8988T (cell line): ENCODE results near the gene APOB.

Source experiments
- DNase-seq: peaks from one replicate; pipeline ENCODE4 v3.0.0; 2011

APOB gene

GRCh38 chr2:21044694-21045371 lies 960 bp upstream of the APOB start:
- no peak for DNase-seq

GRCh38 chr2:21042958-21043743 lies 722 bp downstream of the APOB start:
- peak; percentile 54 for DNase-seq

- no peak for DNase-seq
Observed at GRCh38 chr2:21042708-21042957, 1.2 kb downstream of the APOB start.

GRCh38 chr2:21041943-21042707 lies 1.7 kb downstream of the APOB start:
- DNase-seq = no peak

GRCh38 chr2:21041462-21041861 lies 2.4 kb downstream of the APOB start:
- DNase-seq = no peak

GRCh38 chr2:21040468-21041377 lies 3.1 kb downstream of the APOB start:
- DNase-seq = no peak

GRCh38 chr2:21039979-21040467 lies 3.9 kb downstream of the APOB start:
- DNase-seq = no peak

- DNase-seq = no peak
Observed at GRCh38 chr2:21039080-21039556, 4.8 kb downstream of the APOB start.

- no peak for DNase-seq
Observed at GRCh38 chr2:21038403-21039073, 5.3 kb downstream of the APOB start.

GRCh38 chr2:21037671-21038108 lies 6.2 kb downstream of the APOB start:
- DNase-seq = no peak

- no peak for DNase-seq
Observed at GRCh38 chr2:21036708-21037670, 6.9 kb downstream of the APOB start.

GRCh38 chr2:21035974-21036707 lies 7.7 kb downstream of the APOB start:
- no peak for DNase-seq

GRCh38 chr2:21035282-21035973 lies 8.4 kb downstream of the APOB start:
- no peak for DNase-seq

GRCh38 chr2:21034972-21035279 lies 8.9 kb downstream of the APOB start:
- no peak for DNase-seq

GRCh38 chr2:21034156-21034971 lies 9.5 kb downstream of the APOB start:
- DNase-seq = no peak

GRCh38 chr2:21033237-21034155 lies 10.4 kb downstream of the APOB start:
- DNase-seq = no peak
